ENCODE measurements around the gene MTA3.

Gene MTA3

DNA sequence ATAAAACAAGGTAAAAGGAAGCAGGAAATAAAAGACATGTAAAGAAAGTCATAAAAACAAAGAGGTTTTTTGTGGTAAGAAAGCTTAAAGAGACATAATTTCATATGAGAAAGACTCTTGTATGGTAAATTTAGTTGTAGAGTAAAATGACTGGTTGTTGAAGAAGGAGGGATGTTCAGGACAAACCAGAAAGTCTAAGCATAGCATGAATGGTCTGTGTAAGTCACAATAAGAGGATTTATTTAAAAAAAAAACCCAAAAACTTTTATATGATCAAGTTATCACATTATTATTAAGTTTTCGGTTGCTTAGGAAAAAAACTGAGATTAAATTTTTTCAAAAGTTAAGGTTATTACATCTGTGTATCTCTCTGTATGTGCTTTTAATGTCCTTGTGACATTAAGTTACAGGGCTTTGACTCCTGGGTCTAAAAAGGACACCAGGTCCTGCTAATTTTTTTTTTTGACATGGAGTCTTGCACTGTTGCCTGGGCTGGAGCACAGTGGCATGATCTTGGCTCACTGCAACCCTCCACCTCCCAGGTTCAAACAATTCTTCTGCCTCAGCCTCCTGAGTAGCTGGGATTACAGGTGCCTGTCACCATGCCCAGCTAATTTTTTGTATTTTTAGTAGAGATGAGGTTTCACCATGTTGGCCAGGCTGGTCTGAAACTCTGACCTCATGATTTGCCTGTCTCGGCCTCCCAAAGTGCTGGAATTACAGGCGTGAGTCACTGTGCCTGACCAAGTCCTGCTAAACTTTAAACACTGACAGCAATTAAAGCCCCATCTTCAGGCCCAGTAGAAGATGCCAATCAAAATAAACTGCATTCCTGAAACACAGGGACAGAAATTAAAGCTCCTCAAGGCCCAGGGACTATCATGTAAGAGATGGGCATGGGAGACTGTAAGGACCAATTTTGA lies 209.7 kb downstream of the MTA3 start:
- TF ChIP-seq GATA2 (IDR thresholded peaks at IDR 0.05; ENCODE audit: low read depth, low read length) (no peak), GATA3 (IDR thresholded peaks at IDR 0.05; ENCODE audit: low read depth, low read length) (no peak)

DNA sequence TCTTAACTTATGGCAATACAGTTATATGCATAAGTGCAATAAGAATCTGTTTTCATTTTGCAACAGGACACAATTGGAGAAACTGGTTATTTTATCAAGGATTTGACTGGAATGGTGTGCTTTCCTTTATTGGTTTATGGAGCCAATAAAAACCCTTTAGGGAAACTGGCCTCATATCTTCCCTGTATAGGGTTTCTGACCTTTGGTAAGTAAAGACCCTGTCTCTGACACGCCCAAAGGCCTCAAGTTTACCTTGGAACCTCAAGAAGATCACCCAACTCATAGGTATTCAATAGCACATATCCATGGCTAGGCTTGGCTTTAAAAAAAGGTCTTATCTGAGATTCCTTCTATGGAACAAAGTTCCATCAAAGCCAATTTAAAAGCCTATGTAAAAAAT lies 212.7 kb downstream of the MTA3 start:
- TF ChIP-seq GATA2 (IDR thresholded peaks at IDR 0.05; ENCODE audit: low read depth, low read length) (no peak), GATA3 (IDR thresholded peaks at IDR 0.05; ENCODE audit: low read depth, low read length) (no peak)

DNA sequence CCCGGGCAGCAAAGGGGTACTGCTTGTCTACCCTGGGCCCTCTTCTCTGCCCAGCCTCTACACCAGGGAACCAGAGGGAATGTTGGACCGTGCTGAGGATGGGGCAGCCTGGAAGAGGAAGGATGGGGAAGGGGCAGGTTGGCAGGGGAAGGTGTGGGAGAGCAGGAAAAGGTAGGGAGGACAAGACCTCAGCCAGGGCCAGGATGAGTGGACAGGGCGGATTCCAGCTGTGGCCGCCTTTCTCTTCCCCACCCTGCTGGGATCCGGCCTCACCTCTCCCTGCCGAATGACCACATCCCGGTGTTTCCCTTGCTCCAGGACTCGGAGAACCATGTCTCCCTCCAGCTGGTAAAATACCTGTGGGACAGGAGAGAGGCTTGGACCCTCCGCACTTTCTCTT lies 215.1 kb downstream of the MTA3 start:
- TF ChIP-seq GATA2 (IDR thresholded peaks at IDR 0.05; ENCODE audit: low read depth, low read length) (no peak), GATA3 (IDR thresholded peaks at IDR 0.05; ENCODE audit: low read depth, low read length) (no peak)

GRCh38 chr2:42784204-42784880 lies 215.9 kb downstream of the MTA3 start:
- no peak for TF ChIP-seq GATA2 (IDR thresholded peaks at IDR 0.05; ENCODE audit: low read depth, low read length)
- TF ChIP-seq GATA3 (IDR thresholded peaks at IDR 0.05; ENCODE audit: low read depth, low read length), result no peak

GRCh38 chr2:42786561-42787345 lies 218.3 kb downstream of the MTA3 start:
- peak; percentile 67 for TF ChIP-seq GATA2 (IDR thresholded peaks at IDR 0.05; ENCODE audit: low read depth, low read length)
- no peak for TF ChIP-seq GATA3 (IDR thresholded peaks at IDR 0.05; ENCODE audit: low read depth, low read length)

DNA sequence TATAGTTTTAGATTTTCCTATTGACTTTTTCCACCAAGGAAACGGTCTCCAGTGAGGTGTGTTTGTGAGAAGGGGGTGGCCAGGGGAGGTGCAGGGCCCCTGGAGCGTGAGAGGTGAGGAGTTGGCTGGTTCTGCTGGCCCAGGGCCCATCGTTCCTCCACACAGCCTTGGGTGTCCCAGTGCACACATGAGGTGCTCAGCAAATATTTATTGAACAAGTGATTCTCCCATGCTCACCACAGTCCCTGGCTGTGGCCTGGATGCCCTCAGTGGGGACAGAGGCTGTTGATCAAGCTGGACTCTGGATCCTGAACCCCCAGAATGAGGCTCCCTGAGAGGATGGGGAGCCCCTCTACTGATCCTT lies 219.0 kb downstream of the MTA3 start:
- no peak for TF ChIP-seq GATA3 (IDR thresholded peaks at IDR 0.05; ENCODE audit: low read depth, low read length)

GRCh38 chr2:42787788-42788477 lies 219.5 kb downstream of the MTA3 start:
- TF ChIP-seq GATA2 (IDR thresholded peaks at IDR 0.05; ENCODE audit: low read depth, low read length), result no peak
- TF ChIP-seq GATA3 (IDR thresholded peaks at IDR 0.05; ENCODE audit: low read depth, low read length), result no peak

DNA sequence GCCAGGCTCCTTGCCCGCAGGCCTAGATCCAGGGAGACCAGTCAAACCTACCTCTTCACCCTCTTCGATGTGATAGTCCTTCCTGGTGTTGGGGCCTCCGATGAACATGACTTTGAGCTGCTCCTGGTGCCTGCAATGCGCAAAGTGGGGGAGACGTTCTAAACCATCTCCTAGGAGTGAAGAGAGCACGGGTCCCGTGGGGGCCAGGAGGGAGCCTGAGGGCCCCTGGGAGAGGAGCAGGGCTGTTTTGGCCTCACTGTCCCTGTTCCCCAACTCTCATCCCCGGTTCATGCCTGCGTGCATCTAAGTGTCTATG lies 220.0 kb downstream of the MTA3 start:
- no peak for TF ChIP-seq GATA3 (IDR thresholded peaks at IDR 0.05; ENCODE audit: low read depth, low read length)
- no peak for TF ChIP-seq GATA2 (IDR thresholded peaks at IDR 0.05; ENCODE audit: low read depth, low read length)

GRCh38 chr2:42788882-42789281 lies 220.4 kb downstream of the MTA3 start:
- no peak for TF ChIP-seq GATA2 (IDR thresholded peaks at IDR 0.05; ENCODE audit: low read depth, low read length)
- TF ChIP-seq GATA3 (IDR thresholded peaks at IDR 0.05; ENCODE audit: low read depth, low read length), result no peak

- TF ChIP-seq GATA3 (IDR thresholded peaks at IDR 0.05; ENCODE audit: low read depth, low read length) (no peak), GATA2 (IDR thresholded peaks at IDR 0.05; ENCODE audit: low read depth, low read length) (no peak)
Measured at GRCh38 chr2:42789751-42790150, 221.3 kb downstream of the MTA3 start.

DNA sequence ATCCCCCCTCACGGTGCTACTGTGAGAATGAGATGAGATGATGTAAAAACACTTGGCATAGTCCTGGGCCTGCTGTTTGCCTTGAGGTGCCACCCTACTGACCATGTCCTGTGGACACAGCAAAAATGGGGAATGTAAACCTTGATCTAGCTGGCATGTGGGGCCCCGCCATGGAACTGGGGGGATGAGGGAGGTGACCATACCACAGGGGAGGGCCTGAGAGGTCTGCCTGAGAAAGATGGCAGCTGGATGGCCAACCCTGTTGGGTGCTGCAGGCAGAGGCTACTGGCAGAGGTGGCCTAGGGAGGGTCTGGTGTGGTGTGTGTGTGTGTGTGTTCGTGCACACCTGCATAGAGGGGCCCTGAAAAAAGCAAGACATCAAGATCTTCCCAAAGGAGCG lies 223.2 kb downstream of the MTA3 start:
- TF ChIP-seq GATA3 (IDR thresholded peaks at IDR 0.05; ENCODE audit: low read depth, low read length) (no peak), GATA2 (IDR thresholded peaks at IDR 0.05; ENCODE audit: low read depth, low read length) (no peak)

GRCh38 chr2:42792087-42792582 lies 223.7 kb downstream of the MTA3 start:
- TF ChIP-seq GATA2 (IDR thresholded peaks at IDR 0.05; ENCODE audit: low read depth, low read length), result no peak
- TF ChIP-seq GATA3 (IDR thresholded peaks at IDR 0.05; ENCODE audit: low read depth, low read length), result no peak

DNA sequence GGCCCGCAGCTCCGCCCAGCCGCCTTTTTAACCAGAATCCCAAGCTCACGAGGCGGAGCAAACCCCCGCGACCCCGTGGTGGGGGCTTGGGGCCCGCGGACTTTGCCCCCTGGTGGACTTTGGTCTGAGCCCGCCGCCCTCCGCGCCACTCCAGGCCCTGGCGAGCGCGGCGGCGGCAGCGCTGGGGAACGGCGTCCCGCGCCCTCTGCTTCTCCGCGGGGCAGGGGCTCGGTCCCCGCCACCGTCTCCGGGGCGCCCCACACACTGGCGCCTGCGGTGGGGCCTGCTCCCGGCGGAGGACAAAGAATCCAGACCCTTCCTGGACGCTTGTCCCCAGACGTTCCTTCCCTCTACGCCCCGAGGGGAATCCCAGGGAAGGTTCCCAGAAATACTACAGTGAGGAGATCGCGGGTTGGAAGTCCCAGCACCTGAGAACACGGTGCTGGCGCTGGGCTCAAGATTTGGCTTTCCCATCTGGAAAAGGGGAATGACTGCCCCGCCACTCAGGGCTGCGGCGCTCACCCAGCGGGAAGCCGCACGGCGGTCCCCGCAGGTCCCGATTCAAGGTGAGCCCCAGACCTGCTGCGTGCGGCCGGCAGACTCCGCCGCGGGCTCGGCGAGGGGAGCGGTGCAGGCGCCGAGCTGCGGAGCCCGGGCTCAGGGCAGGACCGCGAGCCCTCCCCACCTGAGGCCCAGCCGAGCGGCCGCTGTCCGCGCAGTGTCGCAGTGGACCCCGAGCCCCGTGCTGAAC lies 224.3 kb downstream of the MTA3 start, which contains the start of gene HAAO:
Gene HAAO, minus strand, starts transcription at position 1 of the 751 bp plus-strand sequence. CDS start 47 bp downstream, outside the sequence.
- no peak for TF ChIP-seq GATA3 (IDR thresholded peaks at IDR 0.05; ENCODE audit: low read depth, low read length)
- no peak for TF ChIP-seq GATA2 (IDR thresholded peaks at IDR 0.05; ENCODE audit: low read depth, low read length)
